ENCODE results near the gene RCL1. TPM values are rescaled to one million over a fixed set of nuclear protein-coding genes. Genes with fewer than 3 reads are reported as not detected.

The RCL1 gene
- total RNA-seq, 1 experiment from 2014 or later = 34.4 TPM

DNA sequence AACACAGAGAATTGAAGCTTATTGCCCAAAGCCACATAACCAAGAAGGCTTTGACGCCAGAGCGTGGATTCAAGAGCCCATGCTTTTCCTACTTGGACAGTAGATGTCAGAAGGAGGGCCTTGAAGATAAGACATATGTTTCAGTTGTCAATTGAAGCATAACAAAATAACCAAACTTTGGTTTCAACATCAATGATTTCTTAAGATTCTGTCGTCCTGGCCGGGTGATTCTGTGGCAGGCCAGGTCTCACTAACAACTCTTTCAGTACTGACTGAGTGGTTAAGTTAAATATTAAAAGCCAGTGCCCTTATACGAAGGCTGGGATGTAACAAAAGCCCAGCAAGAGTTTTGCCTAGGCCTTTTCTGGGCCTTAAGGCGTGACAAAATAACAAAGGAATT lies 94.0 kb downstream of the RCL1 start:
- no peaks in the 10 kb centered on the region; the same call in 1 of the 2 replicates for H3K27me3 Mint-ChIP-seq (ENCODE audit: low read depth)
- H3K27me3 ChIP-seq (ENCODE audit: insufficient read depth, low read length) = no peaks in the 10 kb centered on the region
- no peak overlapping the region for H3T11ph ChIP-seq (ENCODE audit: low read length)
- H2BK12ac ChIP-seq (ENCODE audit: insufficient read length, low read depth, low read length) = no peak overlapping the region
- H2BK20ac ChIP-seq (ENCODE audit: low read depth, low read length, poor library complexity, severe bottlenecking) = no peak overlapping the region
- H3K23ac ChIP-seq (ENCODE audit: insufficient read length, low read depth, low read length) = no peak overlapping the region
- H3K27ac Mint-ChIP-seq = peak overlapping the region in 1 of 3 experiments; percentile 68; a peak in 1 of 7 replicates
- no peak overlapping the region for H3K18ac ChIP-seq (ENCODE audit: insufficient read length, low read depth, low read length)
- H2BK15ac ChIP-seq (ENCODE audit: low read depth, low read length) = no peak overlapping the region
- no peak overlapping the region for H3K4ac ChIP-seq (ENCODE audit: low read depth, low read length)
- H3K79me2 ChIP-seq (ENCODE audit: insufficient read depth, low read length) = no peaks in the 10 kb centered on the region
- no peak for DNase-seq
- H4K20me1 ChIP-seq (ENCODE audit: control insufficient read depth, insufficient read depth, insufficient read length) = no peaks in the 10 kb centered on the region
- no peak overlapping the region for H2AK5ac ChIP-seq (ENCODE audit: insufficient read length, low read length)
- peaks cover 0 to 10% (median 5%) of the 10 kb centered on the region in 3 experiments; a peak in 5 of 7 replicates for H3K36me3 Mint-ChIP-seq (ENCODE audit: insufficient read depth in 1 of 3, low read depth in 3 of 3)
- no peaks in the 10 kb centered on the region for H3K4me1 ChIP-seq (ENCODE audit: insufficient read depth, low read length)
- no peak overlapping the region for H4K5ac ChIP-seq (ENCODE audit: insufficient read length, low read depth, low read length)
- H3K4me3 Mint-ChIP-seq = no peak overlapping the region
- H3K9me3 ChIP-seq (ENCODE audit: control insufficient read depth, low read depth, low read length) = no peaks in the 10 kb centered on the region
- H3K14ac ChIP-seq (ENCODE audit: insufficient read depth, low read length) = no peak overlapping the region
- TF ChIP-seq, protein P1, sequence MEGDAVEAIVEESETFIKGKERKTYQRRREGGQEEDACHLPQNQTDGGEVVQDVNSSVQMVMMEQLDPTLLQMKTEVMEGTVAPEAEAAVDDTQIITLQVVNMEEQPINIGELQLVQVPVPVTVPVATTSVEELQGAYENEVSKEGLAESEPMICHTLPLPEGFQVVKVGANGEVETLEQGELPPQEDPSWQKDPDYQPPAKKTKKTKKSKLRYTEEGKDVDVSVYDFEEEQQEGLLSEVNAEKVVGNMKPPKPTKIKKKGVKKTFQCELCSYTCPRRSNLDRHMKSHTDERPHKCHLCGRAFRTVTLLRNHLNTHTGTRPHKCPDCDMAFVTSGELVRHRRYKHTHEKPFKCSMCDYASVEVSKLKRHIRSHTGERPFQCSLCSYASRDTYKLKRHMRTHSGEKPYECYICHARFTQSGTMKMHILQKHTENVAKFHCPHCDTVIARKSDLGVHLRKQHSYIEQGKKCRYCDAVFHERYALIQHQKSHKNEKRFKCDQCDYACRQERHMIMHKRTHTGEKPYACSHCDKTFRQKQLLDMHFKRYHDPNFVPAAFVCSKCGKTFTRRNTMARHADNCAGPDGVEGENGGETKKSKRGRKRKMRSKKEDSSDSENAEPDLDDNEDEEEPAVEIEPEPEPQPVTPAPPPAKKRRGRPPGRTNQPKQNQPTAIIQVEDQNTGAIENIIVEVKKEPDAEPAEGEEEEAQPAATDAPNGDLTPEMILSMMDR (conservative IDR thresholded peaks at IDR 0.05) = no peak
- no peak overlapping the region for H3K4me2 ChIP-seq (ENCODE audit: insufficient read depth, insufficient read length, low read length)
- no peak overlapping the region for H2BK5ac ChIP-seq (ENCODE audit: insufficient read length, low read length)
- H3K56ac ChIP-seq (ENCODE audit: insufficient read length, low read depth, low read length) = no peak overlapping the region
- H4K8ac ChIP-seq (replicated peaks; ENCODE audit: insufficient read length, low read depth, low read length) = no peak overlapping the region
- H2AFZ ChIP-seq (ENCODE audit: low read length) = no peak overlapping the region
- H3K27ac ChIP-seq (ENCODE audit: insufficient read length, low read depth, low read length) = no peak overlapping the region
- no peak overlapping the region for H2BK120ac ChIP-seq (ENCODE audit: low read depth, low read length, poor library complexity, severe bottlenecking)
- no peak overlapping the region for H4K91ac ChIP-seq (ENCODE audit: insufficient read length, low read depth, low read length)
- H3K23me2 ChIP-seq (ENCODE audit: insufficient read length, low read depth, low read length, poor library complexity, severe bottlenecking) = no peaks in the 10 kb centered on the region
- no peak overlapping the region for H3K9ac ChIP-seq (ENCODE audit: extremely low read depth, insufficient read length, low read length)
- peaks cover 29 to 48% of the 10 kb centered on the region in 2 experiments for H3K4me1 Mint-ChIP-seq
- WGBS (ENCODE audit: extremely low coverage, insufficient read length, low lambda C conversion rate) = no CpG with 5 or more reads among the region's 6 CpGs
- H3K9me3 Mint-ChIP-seq = no peaks in the 10 kb centered on the region
- H3K79me1 ChIP-seq (ENCODE audit: insufficient read depth, low read depth, low read length, poor library complexity, severe bottlenecking) = no peaks in the 10 kb centered on the region
